Loucy (cell line): ENCODE measurements around the gene MAGEA6.

Experiments
- EZH2phosphoT487 ChIP-seq: fragments of 200-600 bp; IDR thresholded peaks from 2 replicates; pipeline ENCODE4 v1.6.1; 2018; ENCODE audit warnings: antibody characterized with exemption, mild to moderate bottlenecking, moderate library complexity, borderline replicate concordance
- TF ChIP-seq, protein P1 (sequence below): fragments of 200-600 bp; sonication (generic); conservative IDR thresholded peaks from 2 replicates; pipeline ENCODE4 v1.5.1; 2014; ENCODE audit warnings: mild to moderate bottlenecking, antibody characterized with exemption, low read length

DNA sequence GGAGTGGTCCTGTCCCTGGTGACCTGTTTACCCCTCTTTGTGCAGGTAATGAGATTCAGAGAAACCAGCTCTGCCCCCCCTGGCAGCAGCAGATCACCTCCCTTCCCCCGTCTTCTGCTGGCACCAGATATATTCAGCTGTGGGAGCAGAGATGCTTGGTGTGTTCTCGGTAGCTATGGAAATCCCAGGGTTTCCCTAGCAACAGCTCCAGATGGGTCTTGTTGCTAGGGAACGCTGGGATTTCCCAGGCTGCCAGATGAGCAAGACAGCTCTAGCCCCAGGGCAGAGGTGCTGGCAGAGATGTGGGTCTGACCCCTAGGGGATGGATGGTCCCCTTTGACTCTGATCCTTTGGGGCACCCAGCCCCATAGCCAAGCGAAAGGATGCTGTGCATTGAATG, 40.9 kb upstream of the MAGEA6 start:
- TF ChIP-seq, protein P1, sequence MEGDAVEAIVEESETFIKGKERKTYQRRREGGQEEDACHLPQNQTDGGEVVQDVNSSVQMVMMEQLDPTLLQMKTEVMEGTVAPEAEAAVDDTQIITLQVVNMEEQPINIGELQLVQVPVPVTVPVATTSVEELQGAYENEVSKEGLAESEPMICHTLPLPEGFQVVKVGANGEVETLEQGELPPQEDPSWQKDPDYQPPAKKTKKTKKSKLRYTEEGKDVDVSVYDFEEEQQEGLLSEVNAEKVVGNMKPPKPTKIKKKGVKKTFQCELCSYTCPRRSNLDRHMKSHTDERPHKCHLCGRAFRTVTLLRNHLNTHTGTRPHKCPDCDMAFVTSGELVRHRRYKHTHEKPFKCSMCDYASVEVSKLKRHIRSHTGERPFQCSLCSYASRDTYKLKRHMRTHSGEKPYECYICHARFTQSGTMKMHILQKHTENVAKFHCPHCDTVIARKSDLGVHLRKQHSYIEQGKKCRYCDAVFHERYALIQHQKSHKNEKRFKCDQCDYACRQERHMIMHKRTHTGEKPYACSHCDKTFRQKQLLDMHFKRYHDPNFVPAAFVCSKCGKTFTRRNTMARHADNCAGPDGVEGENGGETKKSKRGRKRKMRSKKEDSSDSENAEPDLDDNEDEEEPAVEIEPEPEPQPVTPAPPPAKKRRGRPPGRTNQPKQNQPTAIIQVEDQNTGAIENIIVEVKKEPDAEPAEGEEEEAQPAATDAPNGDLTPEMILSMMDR: no peak
- no peak for TF ChIP-seq EZH2phosphoT487
